HepG2 (cell line): ENCODE measurements around the gene PLCG1. TPM values are rescaled to one million over a fixed set of nuclear protein-coding genes. Genes with fewer than 3 reads are reported as not detected.

ENCODE experiments used
- ATAC-seq: fragments of 200-7000 bp; cut with Tn5 transposase; 3 replicates; pipeline ENCODE4 v1.9.1; 2020; ENCODE audit warnings: mild to moderate bottlenecking, moderate library complexity
- BruUV-seq: library from RNA; stranded (reverse); fragments of 400-500 nt; replicated peaks from 2 replicates; lab custom pipeline; 2021; lab: Mats Ljungman, UMichigan
- CTCF ChIA-PET: fragments of 300-600 bp; formaldehyde crosslinking; extraction: SDS; loops from one replicate; lab custom pipeline; 2021; ENCODE audit warnings: low total read pairs, inconsistent platforms, low intra/inter-chr PET ratio; lab: Yijun Ruan, JAX
- POLR2A ChIA-PET: fragments of 350-600 bp; sonication (Branson Sonifier 250); formaldehyde crosslinking; loops from one replicate; lab custom pipeline; 2020; ENCODE audit warnings: antibody characterized with exemption, inconsistent platforms; lab: Yijun Ruan, JAX
- DNase-seq: peaks from one replicate; pipeline ENCODE4 v3.0.0-alpha.2; 2015; ENCODE audit warnings: low spot score
- FAIRE-seq: peaks from 3 replicates; lab custom pipeline; 2011; peaks lifted over from hg19 to GRCh38; lab: Jason Lieb, UNC
- H2AFZ ChIP-seq: one replicate; pipeline ENCODE4 v1.6.1; 2011; ENCODE audit warnings: low read length, inconsistent platforms
- H3K27ac ChIP-seq: fragments of 300-600 bp; 3 replicates; pipeline ENCODE4 v1.8.0; 2011; ENCODE audit warnings: mixed run types, mild to moderate bottlenecking, mixed read lengths, low read length, inconsistent platforms; ENCODE audit not compliant: insufficient read depth; ENCODE audit errors: extremely low read length
- H3K27me3 ChIP-seq, 2 experiments: fragments of 200-600 bp in 1 of 2; 2 replicates in 1 of 2; 3 replicates in 1 of 2; pipeline versions ENCODE4 v1.6.0 to v1.8.0; 2011; ENCODE audit warnings: low read length in 2 of 2, mild to moderate bottlenecking in 2 of 2, moderate library complexity in 2 of 2, inconsistent platforms in 1 of 2; ENCODE audit not compliant: insufficient read depth in 2 of 2, control insufficient read depth in 1 of 2
- H3K36me3 ChIP-seq, 2 experiments: fragments of 200-600 bp in 1 of 2; replicated peaks in 1 of 2; 2 replicates in 1 of 2; 3 replicates in 1 of 2; pipeline versions ENCODE4 v1.5.1 to v1.8.0; 2011; ENCODE audit warnings: low read length in 2 of 2, inconsistent platforms in 1 of 2; ENCODE audit not compliant: insufficient read depth in 2 of 2, control insufficient read depth in 1 of 2
- H3K4me1 ChIP-seq: 2 replicates; pipeline ENCODE4 v1.5.1; 2012; ENCODE audit warnings: low read length, inconsistent platforms; ENCODE audit not compliant: insufficient read depth
- H3K4me2 ChIP-seq: 2 replicates; pipeline ENCODE4 v1.6.0; 2011; ENCODE audit warnings: low read depth, low read length, inconsistent platforms
- H3K4me3 ChIP-seq, 3 experiments: fragments of 200-600 bp in 1 of 3; sonication (generic), shearing (Covaris generic) in 1 of 3; replicated peaks in 1 of 3; 2 replicates each; pipeline ENCODE4 v1.5.1; 2011 to 2016; ENCODE audit warnings: low read length in 3 of 3, inconsistent platforms in 2 of 3, low read depth in 2 of 3, mild to moderate bottlenecking in 2 of 3, control low read depth in 1 of 3, mixed read lengths in 1 of 3; ENCODE audit not compliant: insufficient read depth in 1 of 3
- H3K79me2 ChIP-seq: one replicate; pipeline ENCODE4 v1.6.1; 2011; ENCODE audit warnings: low read length, inconsistent platforms; ENCODE audit not compliant: insufficient read depth
- H3K9ac ChIP-seq: 2 replicates; pipeline ENCODE4 v1.6.0; 2011; ENCODE audit warnings: mild to moderate bottlenecking, low read depth, low read length, inconsistent platforms; ENCODE audit not compliant: insufficient read depth
- H3K9me3 ChIP-seq: 2 replicates; pipeline ENCODE4 v1.5.1; 2012; ENCODE audit warnings: mild to moderate bottlenecking, low read length
- H4K20me1 ChIP-seq: 2 replicates; pipeline ENCODE4 v1.6.0; 2011; ENCODE audit warnings: inconsistent platforms, mild to moderate bottlenecking, low read length, moderate library complexity; ENCODE audit not compliant: insufficient read depth
- ISL2 ChIP-seq: sonication (generic); formaldehyde crosslinking; IDR thresholded peaks from 2 replicates; pipeline ENCODE4 v1.5.0; 2020; ENCODE audit warnings: missing genetic modification reagents
- MAF1 ChIP-seq: sonication (generic); formaldehyde crosslinking; IDR thresholded peaks from 2 replicates; pipeline ENCODE4 v1.5.0; 2020; ENCODE audit warnings: missing genetic modification reagents, borderline replicate concordance
- MED1 ChIP-seq: sonication (generic); formaldehyde crosslinking; IDR thresholded peaks from 2 replicates; pipeline ENCODE4 v1.4.0; 2020; ENCODE audit warnings: missing genetic modification reagents
- NRL ChIP-seq: sonication (generic); formaldehyde crosslinking; IDR thresholded peaks from 2 replicates; pipeline ENCODE4 v1.5.0; 2020; ENCODE audit warnings: missing genetic modification reagents, mild to moderate bottlenecking, moderate library complexity, borderline replicate concordance
- PPARG ChIP-seq: conservative IDR thresholded peaks from 2 replicates; pipeline ENCODE4 v1.6.1; 2016; ENCODE audit warnings: missing biosample characterization, missing genetic modification reagents
- REL ChIP-seq: sonication (generic); formaldehyde crosslinking; conservative IDR thresholded peaks from 2 replicates; pipeline ENCODE4 v1.8.0; 2022; ENCODE audit warnings: mild to moderate bottlenecking, missing genetic modification reagents, moderate library complexity
- ZNF572 ChIP-seq: sonication (generic); formaldehyde crosslinking; IDR thresholded peaks from 2 replicates; pipeline ENCODE4 v1.5.1; 2020; ENCODE audit warnings: mild to moderate bottlenecking, missing genetic modification reagents
- ZNF678 ChIP-seq: sonication (generic); formaldehyde crosslinking; IDR thresholded peaks from 2 replicates; pipeline ENCODE4 v1.4.0; 2020; ENCODE audit warnings: mild to moderate bottlenecking, missing genetic modification reagents
- WGBS: methylation state at CpG from one replicate; pipeline ENCODE4 v1.1.6; 2017; ENCODE audit warnings: low lambda C conversion rate; 5-methylcytosine and 5-hydroxymethylcytosine counted together
- in situ Hi-C: cut with HindIII; loops from 2 replicates; pipeline ENCODE4 v1.10.0; 2017; ENCODE audit warnings: low pct_unique_long_range_greater_than_20kb; ENCODE audit not compliant: extremely low pct_ligation_motif_present
- intact Hi-C: fragments of 100-400 bp; cut with micrococcal nuclease; formaldehyde crosslinking; loops from one replicate; pipeline ENCODE4 v1.10.0; 2022; ENCODE audit not compliant: unreplicated experiment
- polyA plus RNA-seq, 8 experiments: library from polyadenylated mRNA; depleted of rRNA in 3 of 8; stranded (reverse) in 7 of 8; unstranded in 1 of 8; fragments of >200 nt; fragmentation: Illumina TruSeq in 4 of 8; extraction: Trizol in 4 of 8; gene quantifications; 2 replicates each; pipeline versions ENCODE4 v1.2.1 to v1.2.3, GENCODE V29; 2011 to 2016; ENCODE audit warnings: low read depth in 4 of 8, missing spikeins in 1 of 8, mixed read lengths in 1 of 8; ENCODE audit not compliant: insufficient read depth in 1 of 8
- total RNA-seq, 5 experiments: library from RNA; depleted of rRNA; stranded (reverse); fragments of >200 nt; fragmentation: Illumina TruSeq; extraction: Trizol; gene quantifications; 2 replicates each; pipeline ENCODE4 v1.2.3, GENCODE V29; 2016; ENCODE audit warnings: low read depth in 1 of 5
- TF ChIP-seq, protein P1 (sequence below): sonication (generic); formaldehyde crosslinking; conservative IDR thresholded peaks from 2 replicates; pipeline ENCODE4 v1.8.0; 2022; ENCODE audit warnings: missing genetic modification reagents
- TF ChIP-seq, protein P2 (sequence below): IDR thresholded peaks from 2 replicates; pipeline ENCODE4 v1.6.1; 2016; ENCODE audit warnings: missing compliant biosample characterization, missing genetic modification reagents, borderline replicate concordance
- TF ChIP-seq, protein P3 (sequence below): sonication (generic); formaldehyde crosslinking; IDR thresholded peaks from 2 replicates; pipeline ENCODE4 v1.4.0; 2020; ENCODE audit warnings: missing genetic modification reagents, mild to moderate bottlenecking, borderline replicate concordance

Gene PLCG1
- total and polyA plus RNA-seq, 2 of the 13 experiments (the other 11 are each of a cell fraction or from before 2014, with no cell fraction given): 85.3 to 158 TPM

DNA sequence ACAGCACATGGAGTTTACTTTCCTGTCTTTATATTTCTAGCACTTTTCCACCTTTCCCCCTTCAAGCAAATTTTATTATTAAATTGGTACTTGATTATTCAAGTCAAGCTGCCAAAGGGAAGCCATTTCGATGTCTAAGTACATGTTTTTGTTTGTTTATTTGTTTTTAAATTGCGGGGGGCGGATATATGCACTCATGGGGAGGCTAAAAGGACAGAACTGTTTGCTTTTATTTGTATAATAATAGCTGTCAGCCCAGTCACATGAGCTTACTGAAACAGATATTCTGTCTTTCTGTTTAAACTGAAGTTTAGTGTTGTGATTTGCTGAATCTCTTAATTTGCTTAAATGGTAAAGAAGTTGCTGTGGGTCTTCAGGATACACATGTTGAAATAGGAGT, 49.6 kb upstream of the PLCG1 start:
- Histone ChIP-seq H3K4me2 (no peak overlapping the region), H3K4me3 (no peak overlapping the region), H3K27ac (no peak overlapping the region), H3K9me3 (no peaks in the 10 kb centered on the region), H3K27me3 (no peaks in the 10 kb centered on the region), H3K4me1 (no peaks in the 10 kb centered on the region), H3K36me3 (peaks cover 30 to 62% of the 10 kb centered on the region in 2 experiments), H3K9ac (no peak overlapping the region), H2AFZ (no peak overlapping the region), H4K20me1 (no peaks in the 10 kb centered on the region), H3K79me2 (no peaks in the 10 kb centered on the region)
- no peak for TF ChIP-seq ZNF572 (CRISPR knock-in tag)
- no peak for TF ChIP-seq MED1 (CRISPR knock-in tag)
- TF ChIP-seq ISL2 (CRISPR knock-in tag): no peak
- TF ChIP-seq PPARG (CRISPR knock-in tag): no peak
- no peak for TF ChIP-seq ZNF678
- TF ChIP-seq, protein P1, sequence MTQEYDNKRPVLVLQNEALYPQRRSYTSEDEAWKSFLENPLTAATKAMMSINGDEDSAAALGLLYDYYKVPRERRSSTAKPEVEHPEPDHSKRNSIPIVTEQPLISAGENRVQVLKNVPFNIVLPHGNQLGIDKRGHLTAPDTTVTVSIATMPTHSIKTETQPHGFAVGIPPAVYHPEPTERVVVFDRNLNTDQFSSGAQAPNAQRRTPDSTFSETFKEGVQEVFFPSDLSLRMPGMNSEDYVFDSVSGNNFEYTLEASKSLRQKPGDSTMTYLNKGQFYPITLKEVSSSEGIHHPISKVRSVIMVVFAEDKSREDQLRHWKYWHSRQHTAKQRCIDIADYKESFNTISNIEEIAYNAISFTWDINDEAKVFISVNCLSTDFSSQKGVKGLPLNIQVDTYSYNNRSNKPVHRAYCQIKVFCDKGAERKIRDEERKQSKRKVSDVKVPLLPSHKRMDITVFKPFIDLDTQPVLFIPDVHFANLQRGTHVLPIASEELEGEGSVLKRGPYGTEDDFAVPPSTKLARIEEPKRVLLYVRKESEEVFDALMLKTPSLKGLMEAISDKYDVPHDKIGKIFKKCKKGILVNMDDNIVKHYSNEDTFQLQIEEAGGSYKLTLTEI (CRISPR knock-in tag): no peak
- no peak for TF ChIP-seq REL
- TF ChIP-seq, protein P2, sequence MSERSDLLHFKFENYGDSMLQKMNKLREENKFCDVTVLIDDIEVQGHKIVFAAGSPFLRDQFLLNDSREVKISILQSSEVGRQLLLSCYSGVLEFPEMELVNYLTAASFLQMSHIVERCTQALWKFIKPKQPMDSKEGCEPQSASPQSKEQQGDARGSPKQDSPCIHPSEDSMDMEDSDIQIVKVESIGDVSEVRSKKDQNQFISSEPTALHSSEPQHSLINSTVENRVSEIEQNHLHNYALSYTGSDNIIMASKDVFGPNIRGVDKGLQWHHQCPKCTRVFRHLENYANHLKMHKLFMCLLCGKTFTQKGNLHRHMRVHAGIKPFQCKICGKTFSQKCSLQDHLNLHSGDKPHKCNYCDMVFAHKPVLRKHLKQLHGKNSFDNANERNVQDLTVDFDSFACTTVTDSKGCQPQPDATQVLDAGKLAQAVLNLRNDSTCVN (CRISPR knock-in tag): no peak
- no peak for TF ChIP-seq MAF1 (CRISPR knock-in tag)
- TF ChIP-seq NRL (CRISPR knock-in tag): no peak
- TF ChIP-seq, protein P3, sequence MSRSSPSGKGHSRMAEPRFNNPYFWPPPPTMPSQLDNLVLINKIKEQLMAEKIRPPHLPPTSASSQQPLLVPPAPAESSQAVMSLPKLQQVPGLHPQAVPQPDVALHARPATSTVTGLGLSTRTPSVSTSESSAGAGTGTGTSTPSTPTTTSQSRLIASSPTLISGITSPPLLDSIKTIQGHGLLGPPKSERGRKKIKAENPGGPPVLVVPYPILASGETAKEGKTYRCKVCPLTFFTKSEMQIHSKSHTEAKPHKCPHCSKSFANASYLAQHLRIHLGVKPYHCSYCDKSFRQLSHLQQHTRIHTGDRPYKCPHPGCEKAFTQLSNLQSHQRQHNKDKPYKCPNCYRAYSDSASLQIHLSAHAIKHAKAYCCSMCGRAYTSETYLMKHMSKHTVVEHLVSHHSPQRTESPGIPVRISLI: no peak
- WGBS: 97% methylated on average over 3 of the region's 3 CpGs
- no TSS peak for BruUV-seq
- in situ Hi-C loops: no loop called here
- ChIA-PET POLR2A (no interaction called here), CTCF (no interaction called here)
- intact Hi-C loops: no loop called here
- FAIRE-seq: no peak
- ATAC-seq: no peak
- no peak for DNase-seq
